ENCODE results near the gene CCDC134. TPM values are rescaled to one million over a fixed set of nuclear protein-coding genes. Genes with fewer than 3 reads are reported as not detected.

CCDC134 gene
- total and polyA plus RNA-seq, 9 of the 15 experiments (the other 6 are each of a cell fraction or from before 2014, with no cell fraction given), result 0.56 to 11.9 (median 5.3) TPM

DNA sequence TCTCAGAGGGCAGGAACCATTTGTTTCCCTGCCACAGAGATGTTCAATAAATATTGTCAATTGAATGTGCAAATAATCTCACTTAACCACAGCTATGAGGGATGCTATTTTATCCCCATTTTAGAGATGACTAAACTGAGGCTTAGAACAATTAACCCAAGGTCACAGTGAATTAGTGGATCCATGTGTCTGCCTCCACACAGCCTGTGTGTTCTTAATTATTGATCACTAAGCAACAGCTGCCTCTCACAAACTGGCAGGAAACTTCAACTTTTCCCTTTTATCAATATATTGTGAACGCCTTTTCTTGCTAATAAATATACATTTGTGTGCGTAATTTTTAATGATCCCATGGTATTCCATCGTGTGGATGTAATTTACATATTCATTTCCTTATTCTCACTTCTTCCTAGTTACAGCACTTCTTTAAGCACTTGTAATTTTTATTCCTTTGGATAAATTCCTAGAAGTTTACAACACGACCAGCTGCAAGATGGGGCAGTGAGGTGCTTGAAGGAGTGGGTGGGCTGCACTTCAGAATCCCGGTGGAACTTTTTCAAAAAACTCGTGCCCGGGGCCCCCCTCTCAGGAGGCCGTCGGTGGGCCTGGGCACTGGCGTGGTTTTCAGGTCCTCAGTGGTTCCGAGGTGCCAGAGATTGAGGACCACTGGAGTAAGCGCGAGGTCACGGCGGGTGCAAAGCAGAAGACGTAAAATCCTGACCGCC lies 31.5 kb downstream of the CCDC134 start (continued):
- TF ChIP-seq, protein P1, sequence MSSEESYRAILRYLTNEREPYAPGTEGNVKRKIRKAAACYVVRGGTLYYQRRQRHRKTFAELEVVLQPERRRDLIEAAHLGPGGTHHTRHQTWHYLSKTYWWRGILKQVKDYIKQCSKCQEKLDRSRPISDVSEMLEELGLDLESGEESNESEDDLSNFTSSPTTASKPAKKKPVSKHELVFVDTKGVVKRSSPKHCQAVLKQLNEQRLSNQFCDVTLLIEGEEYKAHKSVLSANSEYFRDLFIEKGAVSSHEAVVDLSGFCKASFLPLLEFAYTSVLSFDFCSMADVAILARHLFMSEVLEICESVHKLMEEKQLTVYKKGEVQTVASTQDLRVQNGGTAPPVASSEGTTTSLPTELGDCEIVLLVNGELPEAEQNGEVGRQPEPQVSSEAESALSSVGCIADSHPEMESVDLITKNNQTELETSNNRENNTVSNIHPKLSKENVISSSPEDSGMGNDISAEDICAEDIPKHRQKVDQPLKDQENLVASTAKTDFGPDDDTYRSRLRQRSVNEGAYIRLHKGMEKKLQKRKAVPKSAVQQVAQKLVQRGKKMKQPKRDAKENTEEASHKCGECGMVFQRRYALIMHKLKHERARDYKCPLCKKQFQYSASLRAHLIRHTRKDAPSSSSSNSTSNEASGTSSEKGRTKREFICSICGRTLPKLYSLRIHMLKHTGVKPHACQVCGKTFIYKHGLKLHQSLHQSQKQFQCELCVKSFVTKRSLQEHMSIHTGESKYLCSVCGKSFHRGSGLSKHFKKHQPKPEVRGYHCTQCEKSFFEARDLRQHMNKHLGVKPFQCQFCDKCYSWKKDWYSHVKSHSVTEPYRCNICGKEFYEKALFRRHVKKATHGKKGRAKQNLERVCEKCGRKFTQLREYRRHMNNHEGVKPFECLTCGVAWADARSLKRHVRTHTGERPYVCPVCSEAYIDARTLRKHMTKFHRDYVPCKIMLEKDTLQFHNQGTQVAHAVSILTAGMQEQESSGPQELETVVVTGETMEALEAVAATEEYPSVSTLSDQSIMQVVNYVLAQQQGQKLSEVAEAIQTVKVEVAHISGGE (CRISPR knock-in tag; IDR thresholded peaks at IDR 0.05), result peak in 1 of 3 experiments; percentile 39; a peak in 1 of 6 replicates
- peak; percentile 56; the same call in 1 of the 2 replicates for TF ChIP-seq L3MBTL2 (IDR thresholded peaks at IDR 0.05)
- TF ChIP-seq RCOR1 (IDR thresholded peaks at IDR 0.05; ENCODE audit: borderline replicate concordance in 1 of 2, low read depth in 2 of 2, low read length in 2 of 2), result peak; percentile 28 to 78; a peak in 3 of 4 replicates
- TF ChIP-seq ADNP (tag; IDR thresholded peaks at IDR 0.05), result peak; percentile 98
- TF ChIP-seq, protein P2, sequence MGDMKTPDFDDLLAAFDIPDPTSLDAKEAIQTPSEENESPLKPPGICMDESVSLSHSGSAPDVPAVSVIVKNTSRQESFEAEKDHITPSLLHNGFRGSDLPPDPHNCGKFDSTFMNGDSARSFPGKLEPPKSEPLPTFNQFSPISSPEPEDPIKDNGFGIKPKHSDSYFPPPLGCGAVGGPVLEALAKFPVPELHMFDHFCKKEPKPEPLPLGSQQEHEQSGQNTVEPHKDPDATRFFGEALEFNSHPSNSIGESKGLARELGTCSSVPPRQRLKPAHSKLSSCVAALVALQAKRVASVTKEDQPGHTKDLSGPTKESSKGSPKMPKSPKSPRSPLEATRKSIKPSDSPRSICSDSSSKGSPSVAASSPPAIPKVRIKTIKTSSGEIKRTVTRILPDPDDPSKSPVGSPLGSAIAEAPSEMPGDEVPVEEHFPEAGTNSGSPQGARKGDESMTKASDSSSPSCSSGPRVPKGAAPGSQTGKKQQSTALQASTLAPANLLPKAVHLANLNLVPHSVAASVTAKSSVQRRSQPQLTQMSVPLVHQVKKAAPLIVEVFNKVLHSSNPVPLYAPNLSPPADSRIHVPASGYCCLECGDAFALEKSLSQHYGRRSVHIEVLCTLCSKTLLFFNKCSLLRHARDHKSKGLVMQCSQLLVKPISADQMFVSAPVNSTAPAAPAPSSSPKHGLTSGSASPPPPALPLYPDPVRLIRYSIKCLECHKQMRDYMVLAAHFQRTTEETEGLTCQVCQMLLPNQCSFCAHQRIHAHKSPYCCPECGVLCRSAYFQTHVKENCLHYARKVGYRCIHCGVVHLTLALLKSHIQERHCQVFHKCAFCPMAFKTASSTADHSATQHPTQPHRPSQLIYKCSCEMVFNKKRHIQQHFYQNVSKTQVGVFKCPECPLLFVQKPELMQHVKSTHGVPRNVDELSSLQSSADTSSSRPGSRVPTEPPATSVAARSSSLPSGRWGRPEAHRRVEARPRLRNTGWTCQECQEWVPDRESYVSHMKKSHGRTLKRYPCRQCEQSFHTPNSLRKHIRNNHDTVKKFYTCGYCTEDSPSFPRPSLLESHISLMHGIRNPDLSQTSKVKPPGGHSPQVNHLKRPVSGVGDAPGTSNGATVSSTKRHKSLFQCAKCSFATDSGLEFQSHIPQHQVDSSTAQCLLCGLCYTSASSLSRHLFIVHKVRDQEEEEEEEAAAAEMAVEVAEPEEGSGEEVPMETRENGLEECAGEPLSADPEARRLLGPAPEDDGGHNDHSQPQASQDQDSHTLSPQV (IDR thresholded peaks at IDR 0.05), result peak; percentile 83
- TF ChIP-seq HDAC2 (IDR thresholded peaks at IDR 0.05), result peak; percentile 92; the same call in 1 of the 2 replicates
- peak; percentile 93 for TF ChIP-seq CHD4 (IDR thresholded peaks at IDR 0.05; ENCODE audit: insufficient read depth, insufficient replicate concordance, low read depth, low read length, poor library complexity, severe bottlenecking)
- TF ChIP-seq, protein P3, sequence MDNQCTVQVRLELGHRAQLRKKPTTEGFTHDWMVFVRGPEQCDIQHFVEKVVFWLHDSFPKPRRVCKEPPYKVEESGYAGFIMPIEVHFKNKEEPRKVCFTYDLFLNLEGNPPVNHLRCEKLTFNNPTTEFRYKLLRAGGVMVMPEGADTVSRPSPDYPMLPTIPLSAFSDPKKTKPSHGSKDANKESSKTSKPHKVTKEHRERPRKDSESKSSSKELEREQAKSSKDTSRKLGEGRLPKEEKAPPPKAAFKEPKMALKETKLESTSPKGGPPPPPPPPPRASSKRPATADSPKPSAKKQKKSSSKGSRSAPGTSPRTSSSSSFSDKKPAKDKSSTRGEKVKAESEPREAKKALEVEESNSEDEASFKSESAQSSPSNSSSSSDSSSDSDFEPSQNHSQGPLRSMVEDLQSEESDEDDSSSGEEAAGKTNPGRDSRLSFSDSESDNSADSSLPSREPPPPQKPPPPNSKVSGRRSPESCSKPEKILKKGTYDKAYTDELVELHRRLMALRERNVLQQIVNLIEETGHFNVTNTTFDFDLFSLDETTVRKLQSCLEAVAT (IDR thresholded peaks at IDR 0.05), result 0 out of 4 replicates have a peak, but pooled peaks of 1 of the 2 experiments have one; percentile 14
- TF ChIP-seq SRF (CRISPR knock-in tag; IDR thresholded peaks at IDR 0.05), result peak in 1 of 2 experiments; percentile 63; a peak in 1 of 4 replicates
- TF ChIP-seq CREB1 (IDR thresholded peaks at IDR 0.05), result no peak
- TF ChIP-seq CREB1 (CRISPR knock-in tag; IDR thresholded peaks at IDR 0.05), result no peak
- TF ChIP-seq PHF20 (IDR thresholded peaks at IDR 0.05; ENCODE audit: partially characterized antibody), result peak; percentile 62
- no peak for TF ChIP-seq ELF2 (CRISPR knock-in tag; IDR thresholded peaks at IDR 0.05)
- peak; percentile 98 for TF ChIP-seq RBM25 (IDR thresholded peaks at IDR 0.05; ENCODE audit: low read depth, low read length, severe bottlenecking)
- peak; percentile 87 to 93 for TF ChIP-seq KDM1A (IDR thresholded peaks at IDR 0.05)
- TF ChIP-seq ZFX (CRISPR knock-in tag; IDR thresholded peaks at IDR 0.05), result peak; percentile 51; the same call in 1 of the 2 replicates
- TF ChIP-seq CBX3 (IDR thresholded peaks at IDR 0.05; ENCODE audit: borderline replicate concordance in 1 of 2, low read length in 2 of 2), result peak in 1 of 2 experiments; percentile 87; a peak in 1 of 3 replicates
- TF ChIP-seq MTA1 (IDR thresholded peaks at IDR 0.05; ENCODE audit: borderline replicate concordance), result 0 out of 2 replicates have a peak, but pooled peaks have one; percentile 16

All from K562 (cell line).